Posterior vena cava (tissue), 2 donors: Measurements from ENCODE around the gene THRB. TPM values are rescaled to one million over a fixed set of nuclear protein-coding genes. Genes with fewer than 3 reads are reported as not detected.

ENCODE experiments used
- DNase-seq: peaks from one replicate; pipeline ENCODE4 v3.0.0-alpha.2; 2020; ENCODE audit warnings: low spot score
- intact Hi-C, 2 donors: fragments of 100-400 bp; cut with DNase I; formaldehyde crosslinking; loops; one replicate each; pipeline versions ENCODE4 v1.14.1 to v1.14.2; 2022 to 2023
- total RNA-seq, 2 donors: library from RNA; stranded (reverse); fragmentation: NEBNext Ultra II Directional; extraction: Animal tissue kit (Norgen Biotek cat#: 25700); gene quantifications; one replicate each; pipeline ENCODE4 v1.2.1, GENCODE V29; 2021
- donor health status: DM: yes; HTN: yes; CAD: no.
- donor health status: DM: yes; HTN: yes; CAD: no.

The THRB gene
- total RNA-seq, 2 donors from 2014 or later, result 25.0 to 32.5 TPM

GRCh38 chr3:24470277-24470676 is 24.4 kb downstream of the THRB start:
- intact Hi-C loops, result no loop called here
- DNase-seq, result no peak

GRCh38 chr3:24464389-24464788 is 30.3 kb downstream of the THRB start:
- no peak for DNase-seq
- intact Hi-C loops, result no loop called here

- no peak for DNase-seq
- intact Hi-C loops, result no loop called here
These were observed 31.9 kb downstream of the THRB start for GRCh38 chr3:24462737-24463136.

- no peak for DNase-seq
- intact Hi-C loops, result no loop called here
These were observed 33.7 kb downstream of the THRB start for GRCh38 chr3:24460974-24461373.

- intact Hi-C loops, result no loop called here
- no peak for DNase-seq
These were observed 36.9 kb downstream of the THRB start for GRCh38 chr3:24457719-24458118.

GRCh38 chr3:24454856-24455255 is 39.8 kb downstream of the THRB start:
- intact Hi-C loops, result no loop called here
- DNase-seq, result no peak

GRCh38 chr3:24454393-24454792 is 40.3 kb downstream of the THRB start:
- intact Hi-C loops, result no loop called here

GRCh38 chr3:24451461-24452099 is 43.1 kb downstream of the THRB start:
- DNase-seq, result no peak
- intact Hi-C loops, result no loop called here

More at GRCh38 chr3:24454393-24454792, 40.3 kb downstream of the THRB start:
- DNase-seq, result no peak

- no peak for DNase-seq
- intact Hi-C loops, result no loop called here
These were observed 44.3 kb downstream of the THRB start for GRCh38 chr3:24450160-24450907.

GRCh38 chr3:24447836-24448235 is 46.8 kb downstream of the THRB start:
- intact Hi-C loops, result no loop called here

GRCh38 chr3:24446032-24446431 is 48.6 kb downstream of the THRB start:
- DNase-seq, result no peak

More at GRCh38 chr3:24447836-24448235, 46.8 kb downstream of the THRB start:
- DNase-seq, result no peak

GRCh38 chr3:24443476-24443875 is 51.2 kb downstream of the THRB start:
- intact Hi-C loops, result no loop called here
- DNase-seq, result no peak

More at GRCh38 chr3:24446032-24446431, 48.6 kb downstream of the THRB start:
- intact Hi-C loops, result no loop called here

GRCh38 chr3:24440760-24441464 is 53.7 kb downstream of the THRB start:
- intact Hi-C loops, result no loop called here
- DNase-seq, result no peak

GRCh38 chr3:24439021-24439420 is 55.6 kb downstream of the THRB start:
- intact Hi-C loops, result no loop called here
- DNase-seq, result no peak

- intact Hi-C loops, result no loop called here
- no peak for DNase-seq
These were observed 57.3 kb downstream of the THRB start for GRCh38 chr3:24437326-24437725.

GRCh38 chr3:24435584-24435983 is 59.1 kb downstream of the THRB start:
- DNase-seq, result no peak

GRCh38 chr3:24434651-24435050 is 60.0 kb downstream of the THRB start:
- no peak for DNase-seq
- intact Hi-C loops, result no loop called here

More at GRCh38 chr3:24435584-24435983, 59.1 kb downstream of the THRB start:
- intact Hi-C loops, result no loop called here

- no peak for DNase-seq
- intact Hi-C loops, result no loop called here
These were observed 60.6 kb downstream of the THRB start for GRCh38 chr3:24433838-24434591.

- DNase-seq, result no peak
- intact Hi-C loops, result no loop called here
These were observed 61.7 kb downstream of the THRB start for GRCh38 chr3:24432989-24433388.

- no peak for DNase-seq
- intact Hi-C loops, result no loop called here
These were observed 66.2 kb downstream of the THRB start for GRCh38 chr3:24428481-24428880.
